GM12872 (cell line): Measurements from ENCODE around the gene BACH2.

Source experiments
- CTCF ChIP-seq: IDR thresholded peaks from 3 replicates; pipeline ENCODE4 v1.5.1; 2011; ENCODE audit warnings: low read depth, mild to moderate bottlenecking, low read length, moderate library complexity; ENCODE audit not compliant: insufficient read depth

Gene BACH2

DNA sequence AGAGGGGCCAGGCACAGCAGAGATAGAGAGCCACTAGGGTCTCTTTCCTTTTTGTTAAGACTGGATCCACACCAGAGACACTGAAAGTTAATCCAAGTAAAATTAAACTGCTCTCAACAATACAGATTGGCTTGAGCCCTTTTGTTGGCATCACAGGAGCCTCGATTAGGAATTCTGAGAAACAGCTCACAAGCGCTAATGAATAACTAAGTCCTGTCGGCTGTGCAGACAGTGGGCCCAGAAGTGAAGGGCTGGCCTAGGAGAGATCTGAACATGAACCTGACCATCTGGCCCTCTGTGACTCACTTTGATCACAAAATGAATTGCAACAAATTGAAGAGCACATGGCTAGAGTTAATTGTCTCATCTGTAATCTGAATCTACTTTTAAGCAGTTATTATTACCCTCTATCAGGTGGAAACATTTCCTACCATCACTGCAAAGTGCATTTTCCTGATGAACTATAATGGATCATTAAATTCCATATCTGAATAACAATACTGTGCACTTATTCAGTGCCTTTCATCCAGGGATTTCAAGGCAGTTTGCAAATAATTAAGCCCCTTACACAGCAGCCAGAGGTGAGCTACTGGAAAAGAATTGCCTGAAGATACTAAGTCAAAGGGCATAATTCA is 3.2 kb downstream of the BACH2 start:
- TF ChIP-seq CTCF: no peak

DNA sequence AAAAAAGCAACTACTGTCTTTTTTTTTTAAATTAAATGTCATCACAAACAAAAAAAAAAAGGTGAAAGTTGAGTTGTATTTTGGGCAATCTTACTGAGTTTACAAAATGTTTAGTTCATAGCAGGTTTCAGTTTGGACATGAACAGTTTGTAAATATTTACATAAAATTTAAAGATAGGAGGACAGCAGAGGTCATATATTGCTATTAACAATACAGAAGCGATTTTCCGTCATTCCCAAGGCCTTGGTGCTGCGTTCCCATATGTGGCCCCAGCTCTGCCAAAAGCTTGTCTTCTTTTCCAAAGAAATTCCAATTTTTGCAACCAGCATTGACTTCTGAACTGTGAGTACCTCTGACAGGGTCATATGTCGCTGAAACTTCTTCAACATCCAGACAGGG is 5.1 kb downstream of the BACH2 start:
- TF ChIP-seq CTCF: no peak

GRCh38 chr6:90290811-90291420 is 5.7 kb downstream of the BACH2 start:
- no peak for TF ChIP-seq CTCF

DNA sequence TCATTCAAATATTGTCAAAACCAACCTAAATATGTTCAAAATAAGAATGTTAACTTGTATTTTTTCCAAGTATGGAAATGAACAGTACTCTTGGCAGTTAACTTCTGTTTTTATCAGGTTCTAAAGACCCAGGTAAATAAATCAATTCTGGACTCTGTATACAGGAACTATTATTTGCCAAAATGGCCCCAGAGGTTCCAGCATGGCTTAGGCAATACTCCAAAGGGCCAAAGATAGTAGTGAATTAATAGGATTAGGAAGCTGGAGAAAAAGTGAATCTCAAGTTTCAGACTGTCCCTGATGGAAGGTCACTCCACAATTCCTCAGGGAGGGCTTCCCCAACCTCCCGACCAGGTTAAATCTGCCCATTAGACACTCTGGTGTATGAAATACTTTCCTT is 6.7 kb downstream of the BACH2 start:
- TF ChIP-seq CTCF: no peak

GRCh38 chr6:90288404-90288803 is 8.2 kb downstream of the BACH2 start:
- no peak for TF ChIP-seq CTCF

GRCh38 chr6:90286884-90287488 is 9.7 kb downstream of the BACH2 start:
- peak; percentile 85 for TF ChIP-seq CTCF

DNA sequence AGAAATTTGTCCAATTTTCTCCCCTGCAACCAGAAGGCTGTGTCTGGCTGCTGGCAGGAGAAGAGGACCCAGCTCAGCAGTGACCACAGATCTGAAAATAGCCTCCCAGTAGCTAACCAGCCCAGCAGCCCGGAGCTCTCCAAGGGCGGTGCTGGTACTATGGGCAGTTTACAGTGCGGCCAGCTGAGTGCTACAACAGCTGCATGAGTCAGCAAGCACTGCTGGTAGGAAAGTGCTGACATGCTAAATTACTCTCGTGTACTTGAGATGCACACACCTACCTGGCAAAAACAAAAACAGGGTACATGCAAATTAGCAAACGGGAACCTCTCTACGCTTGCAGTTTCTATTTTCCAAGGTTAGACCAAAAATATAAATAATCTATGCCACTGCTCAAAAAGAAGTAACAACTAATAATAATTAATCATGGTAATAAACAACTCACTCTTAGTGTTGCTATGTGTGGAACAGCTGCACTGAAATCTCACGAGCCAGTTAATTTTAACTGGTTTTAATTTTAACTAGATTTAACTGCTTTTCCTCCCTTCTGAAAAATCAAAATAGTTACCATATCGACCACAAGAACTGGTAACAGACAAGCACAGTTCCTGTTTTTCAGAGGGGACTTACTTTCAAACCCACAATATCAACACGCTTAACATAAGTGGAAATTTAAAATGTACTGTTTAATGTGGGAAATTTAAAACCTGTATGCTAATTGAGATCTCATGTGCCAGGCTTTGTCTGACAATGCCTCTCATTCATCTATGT is 10.8 kb downstream of the BACH2 start:
- no peak for TF ChIP-seq CTCF
